ENCODE results near the gene PDZK1.

DNA sequence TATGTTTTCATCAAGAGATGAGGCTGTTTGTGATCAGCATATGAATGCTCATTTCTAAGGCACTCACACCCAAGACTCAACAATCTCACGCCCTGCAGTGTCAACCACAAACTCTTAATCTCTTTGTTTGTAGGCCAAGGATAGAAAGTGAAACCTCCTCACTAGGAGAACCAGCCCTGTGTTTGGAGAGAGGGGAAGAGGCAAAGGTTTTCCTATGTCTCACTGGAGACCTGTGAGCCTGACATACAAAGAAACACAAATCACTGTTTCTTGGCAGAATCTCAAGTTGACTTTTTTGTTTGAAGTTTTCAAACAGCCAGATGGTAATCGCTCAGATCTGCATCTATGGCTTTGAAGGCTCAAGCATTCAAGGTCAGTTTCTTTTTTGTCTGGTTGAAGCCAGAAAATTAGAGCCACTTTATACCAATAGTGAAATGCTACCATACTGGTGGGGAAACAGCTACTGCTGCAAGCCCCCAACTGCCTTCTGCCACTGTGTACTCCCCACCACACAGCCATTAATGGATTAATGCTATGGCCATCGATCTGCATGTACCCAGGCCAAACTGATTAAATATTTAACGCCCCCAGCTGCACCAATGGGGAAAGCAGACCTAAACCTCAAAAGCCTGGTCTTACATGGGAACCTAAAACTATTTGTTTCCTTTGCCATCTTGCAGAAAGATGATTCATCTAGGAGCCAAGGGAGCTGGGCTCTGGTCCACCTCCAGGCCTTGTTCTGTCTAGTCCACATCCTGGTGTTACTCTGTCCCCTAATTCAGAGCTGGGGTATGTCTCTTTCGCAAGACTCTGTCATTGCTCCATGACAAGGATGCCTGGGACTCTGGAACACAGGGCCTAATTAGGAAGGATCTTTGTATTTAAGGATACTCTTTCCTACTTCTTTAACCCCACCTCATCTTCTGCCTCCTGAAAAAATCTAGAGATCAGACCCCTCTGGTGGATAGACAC is 16.3 kb downstream of the PDZK1 start:
- TF ChIP-seq TCF4 (CRISPR knock-in tag; IDR thresholded peaks at IDR 0.05; ENCODE audit: borderline replicate concordance): no peak
- TF ChIP-seq ZNF8 (CRISPR knock-in tag; IDR thresholded peaks at IDR 0.05): no peak
- no peak for TF ChIP-seq ZFP3 (CRISPR knock-in tag; IDR thresholded peaks at IDR 0.05)
- no peak for TF ChIP-seq GLIS3 (CRISPR knock-in tag; IDR thresholded peaks at IDR 0.05)
- no peak for TF ChIP-seq RARB (CRISPR knock-in tag; IDR thresholded peaks at IDR 0.05)
- no peak for TF ChIP-seq ZC3H10 (CRISPR knock-in tag; IDR thresholded peaks at IDR 0.05)
